ENCODE data around the gene DLGAP1. TPM values are rescaled to one million over a fixed set of nuclear protein-coding genes. Genes with fewer than 3 reads are reported as not detected.
"Not testable (repeated sequence)": the region's sequence is repeated elsewhere in the genome, so short reads cannot be mapped to it uniquely, and the experiment has no call there.

The DLGAP1 gene
- total and polyA plus RNA-seq, 4 donors = 0.75 to 6.6 (median 3.6) TPM

GRCh38 chr18:3651266-3651665, 803.8 kb downstream of the DLGAP1 start:
- Histone ChIP-seq H3K4me3 (ENCODE audit: low read length in 2 of 2) (no peak overlapping the region), H3K9me3 (ENCODE audit: control insufficient read depth, low read length) (no peaks in the 10 kb centered on the region), H3K36me3 (ENCODE audit: control insufficient read depth in 1 of 2, insufficient read depth in 2 of 2, low read length in 1 of 2) (no peaks in the 10 kb centered on the region), H3K27me3 (ENCODE audit: control insufficient read depth in 1 of 2, insufficient read depth in 2 of 2, low read length in 1 of 2) (no peaks in the 10 kb centered on the region), H3K4me1 (ENCODE audit: control insufficient read depth in 1 of 2, insufficient read depth in 2 of 2, low read length in 2 of 2) (no peaks in the 10 kb centered on the region), H3K27ac (ENCODE audit: low read depth in 1 of 2, low read length in 2 of 2) (no peak overlapping the region)
- ATAC-seq (ENCODE audit: low FRiP score) (no peak), DNase-seq (no peak)
- WGBS, 2 donors = 87% methylated on average over 9 of the region's 9 CpGs
- intact Hi-C loops (cut with DNase I) = loop anchor here in 1 of 2 donors (5.0 kb wide), 1 partner anchor 199 kb away; the partner anchor contains the start of gene TGIF1

DNA sequence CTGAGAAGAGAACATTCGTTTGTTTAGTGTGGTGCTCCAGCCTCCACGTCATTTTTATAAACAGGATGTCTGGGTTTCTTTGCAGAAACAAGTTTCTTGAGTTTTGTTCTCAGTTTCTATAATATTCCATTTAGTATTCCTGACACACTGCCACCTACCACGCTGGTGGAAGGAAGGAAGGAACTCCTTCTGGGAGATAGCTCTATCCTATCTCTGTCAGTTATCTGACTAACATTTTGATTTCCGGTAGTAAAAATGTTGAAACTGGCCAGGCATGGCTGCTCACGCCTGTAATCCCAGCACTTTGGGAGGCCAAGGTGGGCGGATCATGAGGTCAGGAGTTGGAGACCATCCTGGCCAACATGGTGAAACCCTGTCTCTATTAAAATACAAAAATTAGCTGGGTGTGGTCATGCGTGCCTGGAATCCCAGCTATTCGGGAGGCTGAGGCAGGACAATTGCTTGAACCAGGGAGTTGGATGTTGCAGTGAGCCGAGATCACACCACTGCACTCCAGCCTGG, 804.5 kb downstream of the DLGAP1 start:
- DNase-seq; H3K9me3 ChIP-seq (ENCODE audit: control insufficient read depth, low read length); H3K27ac ChIP-seq (ENCODE audit: low read depth in 1 of 2, low read length in 2 of 2); H3K36me3 ChIP-seq (ENCODE audit: control insufficient read depth in 1 of 2, insufficient read depth in 2 of 2, low read length in 1 of 2); H3K4me3 ChIP-seq (ENCODE audit: low read length in 2 of 2); H3K27me3 ChIP-seq (ENCODE audit: control insufficient read depth in 1 of 2, insufficient read depth in 2 of 2, low read length in 1 of 2); H3K4me1 ChIP-seq (ENCODE audit: control insufficient read depth in 1 of 2, insufficient read depth in 2 of 2, low read length in 2 of 2); ATAC-seq (ENCODE audit: low FRiP score): not testable (repeated sequence)
- WGBS, 2 donors = 73 to 79% methylated on average over 9 of the region's 9 CpGs
- intact Hi-C loops (cut with DNase I) = loop anchor here in 1 of 2 donors (5.0 kb wide), 1 partner anchor 198 kb away; the partner anchor contains the start of gene TGIF1

DNA sequence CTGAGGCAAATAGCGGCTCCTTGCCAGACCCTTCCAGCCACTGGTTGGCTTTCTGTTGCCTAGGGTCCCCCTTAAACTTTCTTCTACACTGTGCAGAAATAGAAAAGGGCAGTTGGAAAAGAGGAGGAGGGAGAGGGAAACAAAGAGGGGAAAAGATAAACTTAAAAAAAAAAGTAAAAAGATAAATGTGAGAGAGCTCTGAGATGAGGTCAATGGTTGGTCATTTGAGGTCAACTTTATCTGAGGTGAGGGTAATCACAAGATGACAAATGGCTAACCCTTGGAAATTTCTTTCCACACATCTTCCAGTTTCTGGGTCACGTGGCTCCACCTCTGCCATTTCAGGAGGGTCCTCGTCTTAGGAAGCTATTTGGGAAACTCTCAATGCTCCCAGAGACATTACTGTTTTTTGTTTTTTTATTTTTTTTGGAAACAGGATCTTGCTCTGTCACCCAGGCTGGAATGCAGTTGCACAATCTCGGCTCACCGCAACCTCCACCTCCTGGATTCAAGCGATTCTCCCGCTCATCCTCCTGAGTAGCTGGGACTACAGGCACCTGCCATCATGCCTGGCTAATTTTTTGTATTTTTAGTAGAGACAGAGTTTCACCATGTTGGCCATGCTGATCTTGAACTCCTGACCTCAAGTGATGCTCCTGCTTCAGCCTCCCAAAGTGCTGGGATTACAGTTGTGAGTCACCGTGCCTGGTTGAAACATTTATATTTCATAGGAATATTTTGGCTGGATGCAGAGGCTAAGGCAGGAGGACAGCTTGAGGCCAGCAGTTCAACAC, 805.3 kb downstream of the DLGAP1 start:
- WGBS, 2 donors = 70 to 81% methylated on average over 8 of the region's 8 CpGs
- H3K27me3 ChIP-seq (ENCODE audit: control insufficient read depth in 1 of 2, insufficient read depth in 2 of 2, low read length in 1 of 2) = no peaks in the 10 kb centered on the region
- intact Hi-C loops (cut with DNase I) = loop anchor here in 1 of 2 donors (5.0 kb wide), 1 partner anchor 198 kb away; the partner anchor contains the start of gene TGIF1
- H3K9me3 ChIP-seq (ENCODE audit: control insufficient read depth, low read length) = no peaks in the 10 kb centered on the region
- H3K27ac ChIP-seq (ENCODE audit: low read depth in 1 of 2, low read length in 2 of 2) = no peak overlapping the region
- DNase-seq = peak in 1 of 2 donors; percentile 63
- no peaks in the 10 kb centered on the region for H3K4me1 ChIP-seq (ENCODE audit: control insufficient read depth in 1 of 2, insufficient read depth in 2 of 2, low read length in 2 of 2)
- ATAC-seq (ENCODE audit: low FRiP score) = peak; percentile 65
- H3K36me3 ChIP-seq (ENCODE audit: control insufficient read depth in 1 of 2, insufficient read depth in 2 of 2, low read length in 1 of 2) = no peaks in the 10 kb centered on the region
- H3K4me3 ChIP-seq (ENCODE audit: low read length in 2 of 2) = no peak overlapping the region

DNA sequence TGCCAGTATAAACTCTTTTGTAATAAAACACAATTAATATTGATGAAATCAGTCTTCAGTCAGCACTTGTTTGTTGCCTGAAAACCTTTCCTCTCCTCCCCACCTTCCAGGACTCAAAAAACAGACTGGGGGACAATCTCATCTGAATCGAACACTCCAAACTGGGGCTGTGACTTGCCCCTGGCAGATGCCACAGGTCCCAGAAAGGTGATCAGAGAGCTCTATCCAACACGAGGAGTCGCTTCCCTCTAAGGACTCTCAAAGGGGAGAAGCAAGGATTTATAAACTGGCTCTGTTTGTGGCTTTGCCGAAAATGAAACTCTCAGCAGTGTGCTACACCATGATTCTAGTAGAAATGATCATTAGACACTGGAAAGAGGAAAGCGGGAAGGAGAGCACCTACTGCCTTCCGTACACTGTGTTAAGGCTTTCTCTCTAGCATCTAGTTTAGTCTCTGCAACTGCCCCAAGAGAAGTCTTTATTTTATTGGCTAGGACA, 805.9 kb downstream of the DLGAP1 start:
- H3K27me3 ChIP-seq (ENCODE audit: control insufficient read depth in 1 of 2, insufficient read depth in 2 of 2, low read length in 1 of 2) = no peaks in the 10 kb centered on the region
- H3K4me1 ChIP-seq (ENCODE audit: control insufficient read depth in 1 of 2, insufficient read depth in 2 of 2, low read length in 2 of 2) = no peaks in the 10 kb centered on the region
- ATAC-seq (ENCODE audit: low FRiP score) (peak; percentile 75), DNase-seq (no peak)
- no peaks in the 10 kb centered on the region for H3K9me3 ChIP-seq (ENCODE audit: control insufficient read depth, low read length)
- no peak overlapping the region for H3K27ac ChIP-seq (ENCODE audit: low read depth in 1 of 2, low read length in 2 of 2)
- H3K4me3 ChIP-seq (ENCODE audit: low read length in 2 of 2) = no peak overlapping the region
- 77 to 82% methylated on average over 6 of the region's 6 CpGs for WGBS, 2 donors
- intact Hi-C loops (cut with DNase I) = no loop called here
- H3K36me3 ChIP-seq (ENCODE audit: control insufficient read depth in 1 of 2, insufficient read depth in 2 of 2, low read length in 1 of 2) = no peaks in the 10 kb centered on the region

DNA sequence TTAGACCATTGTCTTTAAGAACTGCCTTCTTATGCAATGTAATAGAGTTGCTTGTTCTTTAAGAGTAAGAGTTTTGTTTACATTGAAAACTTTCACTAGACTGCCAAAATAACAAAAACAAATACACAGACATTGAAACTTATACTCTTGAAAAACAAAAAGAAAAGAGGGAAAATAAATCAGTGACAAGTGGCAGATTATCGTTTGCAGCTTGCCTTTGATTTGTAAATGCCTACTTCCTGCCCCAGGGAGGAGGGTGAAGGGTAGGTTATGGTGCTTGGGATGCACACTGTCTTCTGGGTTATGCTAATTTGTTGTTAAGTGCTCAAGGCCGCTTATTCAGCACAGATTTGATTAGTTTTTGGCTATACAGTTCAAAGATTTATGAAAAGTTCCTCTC, 806.5 kb downstream of the DLGAP1 start:
- Histone ChIP-seq H3K36me3 (ENCODE audit: control insufficient read depth in 1 of 2, insufficient read depth in 2 of 2, low read length in 1 of 2) (no peaks in the 10 kb centered on the region), H3K4me1 (ENCODE audit: control insufficient read depth in 1 of 2, insufficient read depth in 2 of 2, low read length in 2 of 2) (no peaks in the 10 kb centered on the region), H3K27ac (ENCODE audit: low read depth in 1 of 2, low read length in 2 of 2) (no peak overlapping the region), H3K9me3 (ENCODE audit: control insufficient read depth, low read length) (no peaks in the 10 kb centered on the region), H3K27me3 (ENCODE audit: control insufficient read depth in 1 of 2, insufficient read depth in 2 of 2, low read length in 1 of 2) (no peaks in the 10 kb centered on the region), H3K4me3 (ENCODE audit: low read length in 2 of 2) (no peak overlapping the region)
- DNase-seq (no peak), ATAC-seq (ENCODE audit: low FRiP score) (no peak)
- 39 to 50% methylated on average over 2 of the region's 2 CpGs for WGBS, 2 donors
- intact Hi-C loops (cut with DNase I) = no loop called here

DNA sequence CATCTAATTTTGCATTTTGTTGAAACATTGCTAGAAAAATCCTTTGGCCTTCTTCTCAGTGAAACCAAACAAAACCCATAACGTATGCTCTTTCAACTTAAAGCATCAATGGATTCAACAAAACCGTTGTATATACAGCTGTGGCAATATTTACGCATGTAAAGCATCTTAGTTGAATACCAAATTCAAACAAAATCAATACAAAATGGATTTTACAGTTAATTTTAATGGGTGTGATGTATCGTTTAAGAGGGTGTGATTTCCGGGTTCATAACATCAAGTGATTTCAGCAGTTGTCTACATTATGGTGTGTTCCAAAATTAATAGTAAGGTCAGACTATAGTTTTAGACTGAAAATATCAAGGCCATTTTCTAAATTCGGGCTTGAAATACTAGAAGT, 806.9 kb downstream of the DLGAP1 start:
- no peak for ATAC-seq (ENCODE audit: low FRiP score)
- Histone ChIP-seq H3K4me1 (ENCODE audit: control insufficient read depth in 1 of 2, insufficient read depth in 2 of 2, low read length in 2 of 2) (no peaks in the 10 kb centered on the region), H3K36me3 (ENCODE audit: control insufficient read depth in 1 of 2, insufficient read depth in 2 of 2, low read length in 1 of 2) (no peaks in the 10 kb centered on the region), H3K27ac (ENCODE audit: low read depth in 1 of 2, low read length in 2 of 2) (no peak overlapping the region), H3K27me3 (ENCODE audit: control insufficient read depth in 1 of 2, insufficient read depth in 2 of 2, low read length in 1 of 2) (no peaks in the 10 kb centered on the region), H3K9me3 (ENCODE audit: control insufficient read depth, low read length) (no peaks in the 10 kb centered on the region), H3K4me3 (ENCODE audit: low read length in 2 of 2) (no peak overlapping the region)
- intact Hi-C loops (cut with DNase I) = no loop called here
- WGBS, 2 donors = 77 to 85% methylated on average over 6 of the region's 6 CpGs
- no peak for DNase-seq

- 72 to 87% methylated on average over 4 of the region's 4 CpGs for WGBS, 2 donors
- intact Hi-C loops (cut with DNase I) = no loop called here
- no peak for DNase-seq
- no peak overlapping the region for H3K4me3 ChIP-seq (ENCODE audit: low read length in 2 of 2)
- H3K4me1 ChIP-seq (ENCODE audit: control insufficient read depth in 1 of 2, insufficient read depth in 2 of 2, low read length in 2 of 2) = no peaks in the 10 kb centered on the region
- no peaks in the 10 kb centered on the region for H3K27me3 ChIP-seq (ENCODE audit: control insufficient read depth in 1 of 2, insufficient read depth in 2 of 2, low read length in 1 of 2)
- no peak overlapping the region for H3K27ac ChIP-seq (ENCODE audit: low read depth in 1 of 2, low read length in 2 of 2)
- H3K36me3 ChIP-seq (ENCODE audit: control insufficient read depth in 1 of 2, insufficient read depth in 2 of 2, low read length in 1 of 2) = no peaks in the 10 kb centered on the region
- ATAC-seq (ENCODE audit: low FRiP score) = no peak
- no peaks in the 10 kb centered on the region for H3K9me3 ChIP-seq (ENCODE audit: control insufficient read depth, low read length)
Measured at GRCh38 chr18:3647636-3648035, 807.5 kb downstream of the DLGAP1 start.

GRCh38 chr18:3645384-3646156, 809.5 kb downstream of the DLGAP1 start:
- H3K36me3 ChIP-seq (ENCODE audit: control insufficient read depth in 1 of 2, insufficient read depth in 2 of 2, low read length in 1 of 2) = no peaks in the 10 kb centered on the region
- ATAC-seq (ENCODE audit: low FRiP score) = no peak
- no peak overlapping the region for H3K27ac ChIP-seq (ENCODE audit: low read depth in 1 of 2, low read length in 2 of 2)
- intact Hi-C loops (cut with DNase I) = no loop called here
- 80 to 83% methylated on average over 5 of the region's 5 CpGs for WGBS, 2 donors
- H3K4me3 ChIP-seq (ENCODE audit: low read length in 2 of 2) = no peak overlapping the region
- no peak for DNase-seq
- H3K4me1 ChIP-seq (ENCODE audit: control insufficient read depth in 1 of 2, insufficient read depth in 2 of 2, low read length in 2 of 2) = no peaks in the 10 kb centered on the region
- no peaks in the 10 kb centered on the region for H3K9me3 ChIP-seq (ENCODE audit: control insufficient read depth, low read length)
- no peaks in the 10 kb centered on the region for H3K27me3 ChIP-seq (ENCODE audit: control insufficient read depth in 1 of 2, insufficient read depth in 2 of 2, low read length in 1 of 2)

All from aorta (tissue), 5 donors.